Epithelial cell of prostate (primary cell): ENCODE measurements around the gene VENTX.
"Not testable (repeated sequence)": the region's sequence is repeated elsewhere in the genome, so short reads cannot be mapped to it uniquely, and the experiment has no call there.

Experiments
- DNase-seq: peaks from one replicate; pipeline ENCODE4 v3.0.0-alpha.2; 2011; ENCODE audit warnings: low read depth, low spot score
- H3K27ac ChIP-seq: fragments of 450-650 bp; 2 replicates; pipeline ENCODE4 v1.5.1; 2017; ENCODE audit warnings: mild to moderate bottlenecking

The VENTX gene

DNA sequence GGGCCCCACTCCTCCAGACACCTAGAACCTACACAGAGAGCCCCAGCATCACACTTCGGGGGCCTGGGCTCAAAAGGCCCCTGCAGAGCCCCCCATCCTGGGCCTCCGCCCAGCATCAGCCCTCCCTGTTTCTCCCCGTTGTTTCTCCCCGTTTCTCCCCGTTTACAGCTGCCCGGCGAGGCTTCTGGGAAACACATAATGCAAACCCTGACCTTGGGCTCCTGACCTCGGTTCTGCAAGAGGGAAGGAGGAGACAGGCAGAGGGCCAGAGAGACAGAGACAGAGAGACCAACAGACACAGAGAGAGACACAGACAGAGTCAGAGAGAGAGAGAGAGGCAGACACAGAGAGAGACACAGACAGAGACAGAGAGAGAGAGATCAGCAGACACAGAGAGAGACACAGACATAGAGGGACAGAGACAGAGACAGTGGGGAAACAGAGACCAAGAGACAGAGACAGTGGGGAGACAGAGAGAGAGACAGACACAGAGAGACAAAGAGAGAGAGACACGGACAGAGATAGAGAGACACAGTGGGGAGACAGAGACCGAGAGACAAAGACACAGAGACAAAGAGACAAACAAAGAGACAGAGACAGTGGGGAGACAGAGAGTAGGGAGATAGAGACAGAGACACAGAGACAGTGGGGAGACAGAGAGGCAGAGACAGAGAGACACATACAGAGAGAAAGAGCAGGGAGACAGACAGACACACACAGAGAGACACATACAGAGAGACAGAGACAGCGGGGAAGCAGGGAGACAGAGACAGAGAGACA is 12.5 kb downstream of the VENTX start:
- DNase-seq, result no peak
- no peak overlapping the region for H3K27ac ChIP-seq

DNA sequence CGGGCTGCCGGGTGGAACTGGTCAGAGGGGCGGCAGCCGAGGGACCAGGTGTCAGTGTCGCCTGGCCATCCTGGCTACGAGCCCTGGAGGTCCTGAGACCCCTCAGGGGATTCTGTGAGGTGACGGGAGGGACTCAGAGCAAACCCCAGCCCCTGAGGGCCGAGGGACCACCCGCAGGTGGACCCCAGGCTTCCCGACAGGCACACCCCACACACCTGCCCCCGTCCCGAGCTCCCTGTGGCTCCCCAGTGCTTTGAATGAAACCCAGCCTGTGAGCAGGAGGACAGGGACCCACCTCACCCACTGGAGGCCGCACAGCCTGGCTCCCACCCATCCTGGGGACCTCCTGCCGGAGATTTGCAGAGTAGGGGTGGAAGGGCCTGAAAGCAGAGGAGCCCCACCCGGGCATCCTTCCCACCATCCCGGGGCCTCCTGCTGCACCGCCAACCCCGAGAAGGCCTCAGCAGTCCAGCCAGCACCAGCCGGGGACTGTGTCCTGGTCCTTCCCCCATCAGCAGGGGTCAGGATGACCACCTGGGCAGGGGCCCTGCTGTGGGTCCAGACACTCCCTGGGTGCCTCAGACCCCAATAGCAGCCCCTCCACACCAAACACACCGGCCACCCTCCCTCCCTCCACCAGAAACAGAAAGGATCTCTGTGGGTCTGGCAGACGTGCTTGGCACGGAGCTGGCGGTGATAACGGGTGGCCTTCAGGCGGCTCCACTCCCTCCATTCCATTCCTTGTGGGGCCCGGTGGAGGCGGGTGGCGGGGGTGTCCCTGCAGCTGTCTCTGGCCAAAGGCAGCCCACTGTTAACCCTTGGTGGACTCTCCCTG is 13.9 kb downstream of the VENTX start:
- no peak overlapping the region for H3K27ac ChIP-seq
- DNase-seq, result no peak

DNA sequence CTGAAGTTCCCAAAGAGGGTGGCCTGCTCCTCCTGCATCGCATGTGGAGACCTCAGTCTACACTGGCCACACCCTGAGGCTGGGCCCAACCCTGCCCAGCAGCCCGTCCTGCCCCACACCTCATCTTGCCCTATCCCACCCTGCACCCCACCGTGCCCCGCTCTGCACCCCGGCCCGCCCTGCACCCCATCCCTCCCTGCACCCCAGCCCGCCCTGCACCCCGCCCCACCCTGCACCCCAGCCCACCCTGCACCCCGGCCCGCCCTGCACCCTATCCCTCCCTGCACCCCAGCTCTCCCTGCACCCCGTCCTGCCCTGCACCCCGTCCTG is 14.5 kb downstream of the VENTX start:
- no peak for DNase-seq
- H3K27ac ChIP-seq, result no peak overlapping the region

DNA sequence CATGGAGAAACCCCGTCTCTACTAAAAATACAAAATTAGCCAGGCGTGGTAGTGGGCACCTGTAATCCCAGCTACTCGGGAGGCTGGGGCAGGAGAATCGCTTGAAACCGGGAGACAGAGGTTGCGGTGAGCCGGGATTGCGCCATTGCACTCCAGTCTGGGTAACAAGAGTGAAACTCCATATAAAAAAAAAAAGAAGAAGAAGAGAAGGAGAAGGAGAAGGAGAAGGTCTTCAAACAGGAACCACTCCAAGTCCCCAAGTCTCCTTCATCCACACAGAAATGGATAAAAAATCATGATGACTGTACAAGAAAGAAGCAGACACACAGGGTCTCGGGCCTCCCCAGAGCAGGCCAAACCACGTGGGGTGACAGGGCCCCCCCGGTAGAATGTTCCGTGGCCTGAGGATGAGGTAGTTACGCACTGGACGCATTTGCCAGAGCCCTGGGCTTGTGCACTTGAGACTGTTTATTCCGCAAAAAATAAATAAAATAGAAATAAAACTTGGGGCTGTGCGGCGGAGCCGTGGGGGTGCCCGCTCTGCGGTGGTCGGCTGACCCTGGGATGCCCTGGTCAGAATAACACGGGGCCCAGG is 15.8 kb downstream of the VENTX start:
- no peak for DNase-seq

DNA sequence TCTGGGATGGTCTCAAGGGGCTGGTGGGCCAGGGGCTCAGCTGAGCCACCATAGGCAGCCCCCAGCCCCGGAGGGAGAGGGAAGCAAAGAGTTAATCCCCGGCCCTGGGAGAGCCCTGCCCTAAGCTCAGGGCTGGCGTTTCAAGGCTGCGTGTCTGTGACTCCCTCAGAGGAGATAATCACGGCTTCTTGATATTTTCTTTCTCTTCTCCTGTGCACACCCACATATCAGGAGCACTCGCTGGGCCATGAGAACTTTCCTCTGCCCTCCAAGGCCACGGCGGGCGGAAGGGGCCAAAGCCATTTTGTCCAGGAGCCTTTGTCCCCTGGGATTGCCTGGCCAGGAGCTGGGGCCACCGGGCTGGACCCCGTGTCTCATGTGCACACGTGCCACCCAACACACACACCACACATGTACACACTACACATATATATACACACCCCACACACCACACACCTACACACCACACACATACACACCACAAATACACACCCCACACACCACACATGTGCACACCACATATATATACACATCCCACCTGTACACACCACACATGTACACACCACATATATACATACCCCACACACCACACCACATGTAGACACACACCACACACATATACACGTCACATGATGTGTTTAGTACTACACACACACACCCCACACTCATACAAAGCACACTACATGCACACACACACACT is 16.9 kb downstream of the VENTX start:
- DNase-seq, result no peak
- H3K27ac ChIP-seq, result no peak overlapping the region

More for the DNA sequence above, 15.8 kb downstream of the VENTX start:
- H3K27ac ChIP-seq, result no peak overlapping the region

DNA sequence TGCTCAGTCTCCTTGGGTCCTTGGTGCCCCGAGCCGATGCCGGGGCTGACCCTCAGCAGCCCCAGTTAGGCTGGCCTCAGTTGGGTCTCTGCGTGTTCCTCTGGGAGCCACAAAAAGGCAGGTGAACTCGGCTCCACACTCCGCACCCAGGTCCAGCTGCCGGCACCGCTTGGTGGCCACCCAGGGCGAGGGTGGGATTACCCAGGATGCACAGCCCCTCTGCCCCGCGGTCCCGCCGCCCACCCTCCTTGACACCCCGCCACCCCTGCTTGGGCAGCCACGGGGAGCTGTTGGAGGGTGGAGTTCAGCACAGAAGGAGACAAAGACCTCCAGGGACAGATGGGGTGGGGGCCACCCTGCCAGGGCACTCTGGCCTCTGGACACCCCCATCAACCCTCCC is 17.7 kb downstream of the VENTX start:
- DNase-seq, result no peak
- no peak overlapping the region for H3K27ac ChIP-seq

DNA sequence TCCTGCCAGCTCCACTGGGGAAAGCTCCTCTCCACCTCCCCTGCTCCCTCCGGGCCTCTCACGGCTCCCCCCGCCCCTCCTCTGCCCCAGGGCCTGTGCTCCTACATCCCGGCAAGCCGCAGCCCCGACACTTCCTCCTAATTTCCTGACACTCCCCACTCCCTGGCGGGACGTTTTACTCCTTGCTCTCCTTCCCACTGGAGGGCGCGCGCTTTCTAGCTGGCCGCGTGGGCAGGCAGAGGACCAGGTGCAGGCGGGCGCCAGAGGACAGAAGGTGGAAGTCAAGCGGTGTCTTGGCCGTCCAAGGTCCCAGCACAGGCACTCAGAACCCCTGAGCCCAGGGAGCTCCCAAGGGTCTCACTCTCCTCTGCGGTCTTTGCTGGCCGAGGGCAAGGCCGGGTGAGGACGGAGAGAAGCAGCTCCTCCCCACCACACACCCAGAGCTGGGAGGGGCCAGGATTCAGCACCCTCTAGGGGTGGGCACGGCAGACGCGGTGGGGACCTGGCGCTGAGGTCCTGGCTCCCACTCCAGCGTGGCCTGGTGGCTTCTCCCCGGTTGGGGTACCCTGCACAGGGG is 19.9 kb downstream of the VENTX start:
- peak overlapping the region; percentile 79 for H3K27ac ChIP-seq
- DNase-seq, result no peak

DNA sequence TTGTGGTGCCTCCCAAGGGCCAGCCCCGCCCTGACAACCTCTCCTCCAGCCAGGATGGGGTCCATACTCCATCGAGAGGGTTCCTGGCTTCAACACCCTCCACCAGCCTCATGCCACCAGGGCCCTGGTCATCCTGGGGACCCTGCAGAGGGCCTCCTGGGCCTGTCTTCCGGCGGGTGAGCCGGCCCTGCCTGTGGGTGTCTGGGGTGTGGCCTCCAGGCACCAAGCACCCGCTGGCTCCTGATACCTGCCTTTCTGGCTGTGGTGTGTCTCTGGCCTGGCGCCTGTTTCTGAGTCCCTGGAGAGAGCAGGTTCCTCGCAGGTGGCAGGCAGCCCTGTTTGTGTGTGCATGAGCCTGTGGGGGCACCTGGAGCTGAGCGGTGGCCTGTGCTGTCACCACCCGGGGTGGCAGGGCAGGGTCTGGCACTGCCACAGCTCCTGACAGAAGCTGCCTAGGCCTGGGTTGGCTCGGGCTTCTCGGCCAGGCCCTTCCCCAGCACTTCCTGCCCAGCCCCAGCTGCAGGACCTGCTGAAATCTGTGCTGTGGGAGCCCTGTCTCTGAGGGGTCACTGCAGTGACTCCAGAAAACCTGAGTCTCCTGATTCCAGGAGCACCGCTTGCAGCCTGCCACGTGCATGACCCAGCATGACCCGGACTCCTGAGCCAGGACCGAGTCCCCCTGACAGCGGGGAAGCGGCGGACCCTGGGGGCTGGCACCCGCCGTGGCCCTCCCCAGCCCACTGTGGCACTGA is 20.6 kb downstream of the VENTX start:
- DNase-seq, result peak; percentile 31
- peak overlapping the region; percentile 79 for H3K27ac ChIP-seq

DNA sequence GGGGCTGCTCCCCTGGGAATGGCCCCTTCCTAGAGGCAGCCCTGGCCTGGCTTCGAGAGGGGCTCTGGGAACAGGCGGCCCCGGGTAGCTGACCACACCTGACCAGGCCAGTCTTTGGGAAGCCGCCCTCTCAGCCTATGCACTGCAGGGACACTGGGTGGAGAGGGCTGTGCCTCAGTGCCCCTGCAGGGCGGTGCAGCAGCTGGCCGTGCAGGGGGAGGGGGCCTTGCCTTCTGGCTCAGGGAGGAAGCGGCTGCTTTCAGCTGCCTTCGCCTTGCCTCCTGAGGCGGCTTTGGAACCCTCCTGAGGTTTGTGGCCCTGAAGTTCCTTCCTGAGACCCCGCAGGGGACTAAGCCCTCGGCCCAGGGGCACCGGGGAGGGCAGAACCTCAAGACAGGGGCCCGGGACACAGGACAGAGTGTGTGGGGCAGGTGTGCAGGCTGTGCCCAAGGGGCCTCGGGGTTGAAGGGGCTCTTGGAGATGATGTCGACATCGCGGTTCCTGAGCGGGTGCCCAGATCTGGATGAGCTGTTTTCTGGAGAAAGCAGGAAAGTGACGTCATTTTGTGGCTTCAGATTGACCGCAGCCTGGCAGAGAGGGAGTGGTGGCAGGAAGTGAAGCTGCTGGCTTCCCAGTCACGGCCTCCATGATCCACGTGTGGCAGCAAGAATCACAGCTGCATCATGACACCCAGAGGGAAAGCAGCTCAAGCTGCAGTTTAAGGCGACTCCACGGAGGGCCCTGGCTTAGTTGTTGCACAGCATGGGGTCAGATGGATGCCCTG is 21.4 kb downstream of the VENTX start:
- DNase-seq, result peak; percentile 97
- H3K27ac ChIP-seq, result peak overlapping the region; percentile 79

DNA sequence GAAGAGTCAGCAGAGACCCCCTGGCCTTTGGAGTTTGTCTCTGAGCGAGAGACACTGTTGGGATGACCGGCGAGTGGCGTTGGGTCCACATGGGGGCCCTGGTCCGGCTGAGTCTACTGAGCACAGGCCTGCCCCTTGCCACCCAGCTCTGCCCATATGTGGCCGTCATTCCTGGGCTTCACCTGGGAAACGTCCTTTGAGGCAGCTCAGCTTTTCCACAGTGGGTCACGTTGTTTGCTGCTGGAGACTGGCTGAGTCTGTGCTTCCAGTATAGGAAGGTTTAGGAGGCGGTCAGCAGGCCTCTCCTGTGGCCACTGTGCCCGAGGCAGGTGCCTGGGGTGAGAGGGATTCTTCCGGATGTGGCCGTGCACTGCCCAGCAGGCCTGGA is 21.9 kb downstream of the VENTX start:
- H3K27ac ChIP-seq, result peak overlapping the region; percentile 79
- DNase-seq, result no peak

DNA sequence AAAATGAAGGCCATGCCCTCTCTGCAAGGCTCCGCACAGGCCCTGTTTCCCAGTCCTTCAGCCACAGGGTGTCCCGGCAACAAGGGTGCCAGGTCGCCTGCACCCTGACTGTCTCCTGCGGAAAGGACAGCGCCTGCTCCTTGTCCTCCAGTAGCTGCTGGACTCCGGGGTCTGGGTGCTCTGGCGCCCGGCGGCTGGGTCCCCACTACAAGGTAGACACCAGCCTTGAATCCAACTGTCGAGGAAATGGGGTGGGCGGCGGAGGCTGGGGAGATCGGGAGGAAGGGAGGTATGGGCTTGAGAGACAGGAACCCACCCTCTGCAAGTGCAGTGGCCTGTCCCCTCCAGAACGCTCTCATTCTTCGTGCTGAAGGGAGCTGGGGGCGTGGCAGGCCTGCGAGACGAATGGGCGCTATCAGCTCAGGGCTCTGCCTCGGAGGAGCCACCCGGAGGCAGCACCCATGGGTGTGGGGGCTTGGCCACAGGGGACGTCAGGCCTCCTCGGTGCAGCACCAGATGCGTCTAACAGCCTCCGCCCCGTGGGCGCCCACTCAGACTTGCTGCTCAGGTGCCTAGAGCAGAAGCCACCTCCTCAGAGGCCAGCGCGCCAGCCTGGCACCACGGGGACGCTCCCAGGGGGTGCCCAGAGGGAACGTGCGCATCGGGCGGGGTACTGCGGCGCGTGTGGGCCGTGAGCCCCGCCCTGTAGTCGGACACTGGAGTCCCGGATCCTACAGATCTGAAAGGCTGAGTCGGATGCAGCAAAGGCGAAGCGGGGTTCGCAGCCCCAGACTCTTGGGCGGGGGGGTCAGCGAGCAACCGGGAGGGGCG is 23.5 kb downstream of the VENTX start:
- DNase-seq, result no peak
- H3K27ac ChIP-seq, result peak overlapping the region; percentile 74

DNA sequence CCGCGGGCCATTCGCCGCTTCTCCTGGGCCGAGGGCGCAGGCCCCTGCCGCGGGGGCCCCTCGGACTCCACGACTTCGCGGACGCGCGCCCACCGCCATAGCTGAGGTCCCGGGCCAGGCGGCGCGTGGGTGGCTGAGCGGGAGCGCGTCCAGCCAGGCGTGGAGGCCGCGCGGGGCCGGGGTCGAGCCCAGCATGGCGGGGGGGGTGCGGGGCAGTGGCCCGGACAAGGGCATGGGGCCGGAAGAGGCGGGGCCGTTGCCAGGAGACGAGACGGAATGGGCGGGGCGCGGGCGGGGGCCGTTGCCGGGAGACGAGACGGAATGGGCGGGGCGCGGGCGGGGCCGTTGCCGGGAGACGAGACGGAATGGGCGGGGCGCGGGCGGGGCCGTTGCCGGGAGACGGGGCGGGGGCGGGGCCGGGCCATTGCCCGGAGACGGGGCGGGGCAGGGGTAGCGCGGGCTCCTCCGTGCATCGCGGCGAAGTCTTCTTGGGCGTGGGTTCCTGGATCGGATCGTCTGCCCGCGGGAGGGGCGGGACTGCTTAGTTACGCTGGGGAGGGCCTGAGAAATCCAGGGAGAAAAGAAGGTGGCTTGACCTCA is 24.2 kb downstream of the VENTX start:
- no peak for DNase-seq
- H3K27ac ChIP-seq, result peak overlapping the region; percentile 74

DNA sequence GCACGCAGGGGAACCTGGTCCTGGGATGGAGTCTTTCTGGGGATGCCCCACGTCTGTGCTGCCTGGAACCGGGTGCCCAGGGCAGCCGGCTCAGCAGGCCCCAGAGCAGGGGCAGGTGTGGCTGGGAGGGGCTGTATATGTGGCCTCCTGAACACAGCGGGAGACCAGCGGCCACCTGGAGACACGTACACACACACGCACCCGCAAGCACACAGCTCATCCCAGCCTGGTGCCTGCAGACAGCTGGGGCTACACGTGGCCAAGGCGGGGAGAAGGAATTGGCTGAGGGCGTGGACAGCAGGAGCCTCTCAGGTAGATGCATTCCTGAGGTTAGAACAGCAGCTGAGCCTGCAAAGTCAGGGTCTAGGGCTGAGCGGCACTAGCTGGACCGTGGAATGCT is 25.0 kb downstream of the VENTX start:
- DNase-seq, result no peak
- H3K27ac ChIP-seq, result peak overlapping the region; percentile 74

DNA sequence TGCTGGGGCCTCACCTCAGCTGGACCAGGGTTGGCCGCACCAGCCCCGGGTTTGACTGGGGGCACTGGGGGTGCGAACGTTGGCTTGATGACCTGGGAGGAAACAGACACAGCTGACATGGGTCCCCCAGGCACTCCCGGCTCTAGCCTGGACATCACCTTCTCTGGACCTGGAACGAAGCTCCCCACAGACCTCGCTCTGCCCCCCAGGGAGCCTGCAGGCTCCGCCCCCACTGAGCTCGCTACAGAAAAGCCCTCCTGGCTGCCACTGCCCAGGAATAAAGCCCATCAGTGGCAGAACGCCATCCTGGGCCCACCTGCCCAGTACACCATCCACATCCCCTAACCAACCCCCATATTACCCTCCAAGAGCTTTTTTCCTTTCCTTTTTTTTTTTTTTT is 26.0 kb downstream of the VENTX start:
- no peak for DNase-seq
- peak overlapping the region; percentile 74 for H3K27ac ChIP-seq

DNA sequence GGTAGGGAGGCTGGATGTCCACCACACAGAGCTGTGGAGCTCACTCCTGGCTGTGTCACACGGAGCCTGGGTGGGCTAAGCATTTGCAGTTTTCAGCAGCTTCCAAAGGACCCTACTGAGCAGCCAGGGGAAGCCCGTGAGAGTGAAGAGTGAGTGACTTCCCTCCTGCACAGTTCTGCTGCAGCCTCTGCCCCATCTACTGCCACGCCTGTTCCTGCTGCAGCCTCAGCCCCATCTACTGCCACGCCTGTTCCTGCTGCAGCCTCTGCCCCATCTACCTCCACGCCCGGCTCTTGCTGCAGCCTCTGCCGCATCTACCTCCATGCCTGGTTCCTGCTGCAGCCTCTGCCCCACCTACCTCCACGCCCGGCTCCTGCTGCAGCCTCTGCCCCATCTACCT is 26.8 kb downstream of the VENTX start:
- peak overlapping the region; percentile 74 for H3K27ac ChIP-seq
- no peak for DNase-seq

DNA sequence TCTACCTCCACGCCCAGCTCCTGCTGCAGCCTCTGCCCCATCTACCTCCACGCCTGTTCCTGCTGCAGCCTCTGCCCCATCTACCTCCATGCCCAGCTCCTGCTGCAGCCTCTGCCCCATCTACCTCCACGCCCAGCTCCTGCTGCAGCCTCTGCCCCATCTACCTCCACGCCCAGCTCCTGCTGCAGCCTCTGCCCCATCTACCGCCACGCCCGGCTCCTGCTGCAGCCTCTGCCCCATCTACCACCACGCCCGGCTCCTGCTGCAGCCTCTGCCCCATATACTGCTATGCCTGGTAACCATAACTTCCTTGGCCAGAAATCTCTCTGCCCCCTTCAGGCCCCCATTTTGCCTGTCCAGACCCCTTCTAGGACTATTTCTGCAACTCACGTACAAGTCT is 27.4 kb downstream of the VENTX start:
- not testable (repeated sequence) for DNase-seq
- peak overlapping the region; percentile 33 for H3K27ac ChIP-seq

DNA sequence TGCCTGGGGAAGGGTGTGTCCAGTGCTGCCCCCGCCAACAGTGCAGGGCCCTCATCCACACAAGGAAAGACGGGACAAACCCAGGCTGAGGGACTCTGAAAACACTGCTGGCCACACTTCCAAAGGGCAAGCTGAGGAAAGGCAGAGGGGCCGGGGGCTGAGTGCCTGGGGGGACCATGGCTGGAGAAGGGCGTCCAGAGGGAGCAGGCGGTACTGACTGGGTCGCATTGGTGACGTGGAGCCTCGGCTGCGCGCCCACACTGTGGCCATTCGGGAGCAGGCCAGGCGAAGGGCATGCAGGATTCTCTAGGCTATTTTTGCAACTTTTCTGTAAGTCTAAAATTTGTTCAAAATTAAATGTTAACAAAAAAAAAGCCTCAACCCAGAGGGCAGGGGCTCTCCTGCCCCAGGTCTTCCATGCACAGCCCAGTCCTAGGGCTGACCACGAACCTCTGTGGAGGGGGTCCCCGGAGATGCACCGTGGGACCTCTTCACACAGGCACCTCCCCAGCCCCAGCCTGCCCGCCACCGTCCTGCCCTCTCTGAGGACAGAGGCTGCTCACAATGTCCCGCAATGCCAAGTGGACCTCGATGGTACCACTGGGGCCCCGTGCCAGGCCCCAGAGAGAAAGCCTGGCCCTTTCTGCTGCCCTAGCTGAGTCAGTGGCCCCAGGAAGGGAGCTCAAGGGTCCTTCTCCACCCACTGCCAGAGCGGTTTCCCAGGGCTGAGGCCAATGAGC is 28.6 kb downstream of the VENTX start:
- DNase-seq, result no peak
- peak overlapping the region; percentile 33 for H3K27ac ChIP-seq
